Middle frontal gyrus (tissue), 1 donor: Measurements from ENCODE around the gene NUMB.
A peak's percentile ranks its signal among the peaks of the same experiment; 100 is the strongest.
"Not testable (repeated sequence)": the region's sequence is repeated elsewhere in the genome, so short reads cannot be mapped to it uniquely, and the experiment has no call there.

ENCODE experiments used
- DNase-seq: peaks from one replicate; pipeline ENCODE4 v3.0.0-alpha.2; 2015; ENCODE audit warnings: low spot score; ENCODE audit errors: extremely low spot score

NUMB gene

GRCh38 chr14:73359445-73359844 lies 98.9 kb downstream of the NUMB start:
- DNase-seq, result peak; percentile 27

GRCh38 chr14:73358187-73358586 lies 100.2 kb downstream of the NUMB start:
- no peak for DNase-seq

GRCh38 chr14:73349091-73349490 lies 109.3 kb downstream of the NUMB start:
- DNase-seq, result not testable (repeated sequence)

DNA sequence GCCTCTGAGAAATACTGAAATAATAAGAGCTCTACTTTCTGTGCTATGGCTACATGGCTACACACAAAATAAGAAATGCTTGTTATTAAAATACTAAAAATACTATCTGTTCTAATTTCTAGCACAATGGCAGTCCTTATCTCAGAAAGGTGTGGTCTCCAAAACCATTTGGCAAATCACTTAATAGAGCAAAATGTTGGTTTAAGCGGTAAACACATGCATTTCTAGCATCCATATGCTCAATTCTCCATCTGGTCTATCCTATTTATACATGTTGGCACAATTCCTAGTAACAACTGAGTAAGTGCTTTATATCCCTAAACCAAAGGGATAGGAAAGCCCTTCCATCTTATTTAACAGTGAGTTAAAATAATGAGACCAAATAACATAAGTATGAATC lies 114.0 kb downstream of the NUMB start:
- DNase-seq, result peak; percentile 24

DNA sequence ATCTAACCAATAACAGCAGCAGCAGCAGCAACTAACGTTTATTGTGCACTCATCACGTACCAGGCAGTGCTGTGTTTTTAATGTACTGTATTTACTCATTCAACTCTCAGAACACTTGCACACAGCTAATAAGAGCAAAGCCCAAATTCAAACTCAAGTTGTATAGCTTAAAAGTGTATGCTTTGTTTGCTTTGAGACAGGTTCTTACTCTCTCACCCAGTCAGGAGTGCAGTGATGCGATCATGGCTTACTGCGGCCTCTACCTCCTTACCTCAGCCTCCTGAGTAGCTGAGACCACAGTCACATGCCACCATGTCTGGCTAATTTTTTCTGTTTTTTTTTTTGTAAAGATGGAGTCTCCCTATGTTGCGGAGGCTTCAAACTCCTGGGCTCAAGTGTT lies 115.7 kb downstream of the NUMB start:
- no peak for DNase-seq

DNA sequence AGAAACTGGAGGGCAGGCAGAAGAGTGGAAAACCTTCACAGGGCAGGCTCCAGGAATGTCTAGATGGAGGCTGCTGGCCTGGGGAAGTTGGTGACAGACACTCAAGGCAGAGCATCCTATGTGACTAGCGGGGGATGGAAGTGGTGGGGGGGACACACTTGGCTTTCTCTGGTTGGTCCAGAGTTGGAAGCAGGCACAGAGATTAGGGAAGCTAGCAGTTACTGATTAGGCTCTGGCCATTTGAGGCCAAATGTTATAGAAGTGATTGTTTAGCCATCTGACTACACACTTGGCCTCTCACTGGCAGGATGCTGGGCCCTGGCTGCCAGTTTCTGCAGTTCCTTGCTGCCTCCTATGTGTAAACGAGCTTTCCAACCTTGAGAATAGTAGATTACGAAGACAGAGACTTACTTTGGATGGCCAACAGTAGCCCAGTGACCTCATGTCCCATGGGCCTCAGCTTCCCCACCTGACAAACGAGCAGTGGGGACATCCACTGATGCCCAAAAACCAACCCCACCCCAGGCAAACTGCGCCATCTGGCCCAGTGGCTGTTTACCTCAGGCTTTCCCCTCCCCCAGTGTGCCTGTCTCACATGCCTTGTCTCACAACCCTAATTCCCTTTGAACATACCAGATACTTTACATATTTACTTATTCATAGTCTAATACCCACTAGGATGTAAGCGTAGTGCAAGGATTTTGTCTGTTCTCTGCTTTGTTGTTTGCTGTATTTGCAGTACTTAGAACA lies 118.3 kb downstream of the NUMB start:
- no peak for DNase-seq

GRCh38 chr14:73339206-73339605 lies 119.1 kb downstream of the NUMB start:
- DNase-seq, result no peak

- DNase-seq, result no peak
Measured at GRCh38 chr14:73338551-73338950, 119.8 kb downstream of the NUMB start.

- no peak for DNase-seq
Measured at GRCh38 chr14:73333031-73333430, 125.3 kb downstream of the NUMB start.

- no peak for DNase-seq
Measured at GRCh38 chr14:73325630-73326299, 132.6 kb downstream of the NUMB start.

- DNase-seq, result no peak
Measured at GRCh38 chr14:73325063-73325462, 133.3 kb downstream of the NUMB start.

- DNase-seq, result no peak
Measured at GRCh38 chr14:73324533-73324932, 133.8 kb downstream of the NUMB start.

DNA sequence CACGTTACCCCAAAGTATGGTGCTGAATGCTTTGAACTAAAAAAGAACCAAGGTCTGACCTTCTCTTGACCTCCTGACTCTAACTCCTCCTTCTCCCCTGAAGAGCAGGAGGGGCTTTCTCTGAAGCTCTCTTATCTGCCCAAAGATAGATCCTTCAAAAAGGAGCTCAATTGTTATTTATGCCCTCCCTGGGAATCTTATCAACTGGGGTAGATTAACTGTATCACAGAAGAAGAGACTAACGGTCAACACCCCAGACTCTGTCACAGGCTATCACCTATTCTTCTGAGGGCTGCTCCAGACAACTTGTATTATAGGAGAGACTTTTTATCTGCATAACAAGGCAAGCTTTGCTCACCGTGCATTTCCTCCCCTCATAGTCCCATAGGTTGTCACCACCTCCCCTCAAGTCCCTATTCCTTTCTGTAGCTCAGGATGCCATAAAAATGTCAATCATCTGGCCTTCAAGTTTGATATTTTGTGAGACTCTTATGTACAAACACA lies 134.4 kb downstream of the NUMB start:
- DNase-seq, result no peak

GRCh38 chr14:73313151-73313550 lies 145.2 kb downstream of the NUMB start:
- no peak for DNase-seq

DNA sequence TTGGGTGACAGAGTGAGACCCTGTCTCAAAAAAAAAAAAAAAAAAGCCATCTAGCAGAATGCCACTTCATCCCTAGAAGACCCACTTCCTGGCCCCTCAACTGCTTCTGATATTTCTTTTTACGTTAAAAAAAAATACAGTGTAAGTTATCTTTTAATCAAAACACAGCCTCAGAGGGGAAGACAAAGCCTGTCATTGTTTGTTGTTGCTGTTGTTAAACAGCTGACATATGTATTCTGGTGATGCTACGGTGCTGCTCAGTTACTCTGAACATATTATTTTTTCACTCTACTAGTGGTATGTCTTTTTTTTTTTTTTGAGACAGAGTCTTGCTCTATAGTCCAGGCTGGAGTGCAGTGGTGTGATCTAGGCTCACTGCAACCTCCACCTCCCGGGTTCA lies 145.7 kb downstream of the NUMB start:
- DNase-seq, result no peak

DNA sequence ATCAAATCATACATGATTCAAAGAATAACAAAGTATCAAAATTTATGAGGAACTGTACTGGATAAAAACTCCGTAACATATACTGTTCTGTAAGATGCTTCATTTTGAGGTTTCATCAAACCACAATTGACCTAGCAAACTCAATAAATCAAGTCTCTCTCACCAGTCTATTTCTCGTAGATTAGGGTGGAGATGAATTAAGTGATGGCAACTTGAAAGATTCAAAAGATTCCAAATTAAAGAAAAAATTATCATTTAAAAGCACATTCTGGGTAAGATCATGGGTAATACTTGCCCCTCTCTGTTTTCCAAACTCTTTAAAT lies 146.7 kb downstream of the NUMB start:
- DNase-seq, result no peak

DNA sequence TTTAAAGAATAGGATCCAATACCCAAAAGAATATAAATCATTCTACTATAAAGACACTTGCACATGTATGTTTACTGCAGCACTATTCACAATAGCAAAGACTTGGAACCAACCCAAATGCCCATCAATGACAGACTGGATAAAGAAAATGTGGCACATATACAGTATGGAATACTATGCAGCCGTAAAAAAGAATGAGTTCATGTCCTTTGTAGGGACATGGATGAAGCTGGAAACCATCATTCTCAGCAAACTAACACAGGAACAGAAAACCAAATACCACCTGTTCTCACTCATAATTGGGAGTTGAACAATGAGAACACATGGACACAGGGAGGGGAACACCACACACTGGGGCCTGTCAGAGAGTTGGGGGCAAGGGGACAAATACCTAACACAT lies 149.1 kb downstream of the NUMB start:
- not testable (repeated sequence) for DNase-seq

- DNase-seq, result no peak
Measured at GRCh38 chr14:73307261-73307660, 151.1 kb downstream of the NUMB start.

DNA sequence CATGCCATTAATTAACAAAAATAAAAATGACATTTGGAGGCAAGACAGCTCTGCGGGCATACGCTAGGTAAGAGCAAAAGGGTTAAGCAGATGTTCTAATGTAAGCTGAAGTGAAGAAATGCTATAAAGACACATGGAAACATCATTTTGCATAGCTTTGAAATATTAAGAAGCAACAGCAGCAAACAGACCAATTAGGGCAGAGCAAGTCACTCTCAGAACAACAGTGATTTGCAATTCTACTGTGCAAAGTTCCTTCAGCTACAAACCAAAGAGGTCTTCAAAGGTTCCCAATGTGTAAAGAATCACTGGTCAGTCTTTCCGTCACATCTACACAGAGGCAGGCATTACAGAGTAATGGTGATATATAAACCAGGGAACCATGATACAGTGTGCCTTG lies 152.8 kb downstream of the NUMB start:
- DNase-seq, result no peak

- no peak for DNase-seq
Measured at GRCh38 chr14:73295198-73295796, 163.0 kb downstream of the NUMB start.

- no peak for DNase-seq
Measured at GRCh38 chr14:73293782-73294781, 164.3 kb downstream of the NUMB start.
